Measurements from ENCODE around the gene KIF13A. TPM values are rescaled to one million over a fixed set of nuclear protein-coding genes. Genes with fewer than 3 reads are reported as not detected.
"Not testable (repeated sequence)": the region's sequence is repeated elsewhere in the genome, so short reads cannot be mapped to it uniquely, and the experiment has no call there.

The KIF13A gene
- total and polyA plus RNA-seq, 12 donors = 17.4 to 91.6 (median 52.3) TPM

GRCh38 chr6:17984399-17984798 is 3.0 kb downstream of the KIF13A start:
- Histone ChIP-seq H3K27ac (peak overlapping the region in 3 of 5 donors; percentile 52 to 66 (median 60)), H3K36me3 (replicated peaks in 1 of 2) (no peaks in the 10 kb centered on the region), H3K27me3 (no peaks in the 10 kb centered on the region), H3K9me3 (replicated peaks in 1 of 3) (no peaks in the 10 kb centered on the region), H3K4me3 (peak overlapping the region in 1 of 4 donors; percentile 81), H3K4me1 (replicated peaks in 1 of 2) (peaks cover 24 to 47% of the 10 kb centered on the region in 2 donors)
- no peak for DNase-seq
- no peak for TF ChIP-seq POLR2A (IDR thresholded peaks at IDR 0.05)
- TF ChIP-seq CTCF (IDR thresholded peaks at IDR 0.05) = no peak
- intact Hi-C loops (cut with DNase I) = loop anchor here in 1 of 2 donors (10.0 kb wide), 1 partner anchor 130 kb away; no protein-coding TSS in a partner anchor
- WGBS, 4 donors = 0 to 14% (median 6%) methylated on average over 1 of the region's 1 CpG

GRCh38 chr6:17983730-17984129 is 3.7 kb downstream of the KIF13A start:
- 90 to 96% (median 94%) methylated on average over 2 of the region's 2 CpGs for WGBS, 4 donors
- Histone ChIP-seq H3K4me3 (no peak overlapping the region), H3K36me3 (replicated peaks in 1 of 2) (no peaks in the 10 kb centered on the region), H3K27me3 (no peaks in the 10 kb centered on the region), H3K4me1 (replicated peaks in 1 of 2) (peaks cover 24 to 43% of the 10 kb centered on the region in 2 donors), H3K9me3 (replicated peaks in 1 of 3) (no peaks in the 10 kb centered on the region), H3K27ac (no peak overlapping the region)
- no peak for DNase-seq
- intact Hi-C loops (cut with DNase I) = loop anchor here in 1 of 2 donors (10.0 kb wide), 1 partner anchor 129 kb away; no protein-coding TSS in a partner anchor
- no peak for TF ChIP-seq POLR2A (IDR thresholded peaks at IDR 0.05)
- TF ChIP-seq CTCF (IDR thresholded peaks at IDR 0.05) = no peak

GRCh38 chr6:17980329-17980728 is 7.1 kb downstream of the KIF13A start:
- no peaks in the 10 kb centered on the region for H3K27me3 ChIP-seq
- intact Hi-C loops (cut with DNase I) = loop anchor here in 1 of 2 donors (10.0 kb wide), 1 partner anchor 126 kb away; no protein-coding TSS in a partner anchor
- H3K36me3 ChIP-seq (replicated peaks in 1 of 2) = no peaks in the 10 kb centered on the region
- WGBS, 4 donors = 86 to 91% (median 89%) methylated on average over 4 of the region's 4 CpGs
- DNase-seq = no peak
- TF ChIP-seq POLR2A (IDR thresholded peaks at IDR 0.05) (no peak), CTCF (IDR thresholded peaks at IDR 0.05) (no peak)
- H3K4me3 ChIP-seq = no peak overlapping the region
- H3K9me3 ChIP-seq (replicated peaks in 1 of 3) = no peaks in the 10 kb centered on the region
- no peak overlapping the region for H3K27ac ChIP-seq
- peaks cover 12 to 25% of the 10 kb centered on the region in 2 donors for H3K4me1 ChIP-seq (replicated peaks in 1 of 2)

- no peaks in the 10 kb centered on the region for H3K27me3 ChIP-seq
- TF ChIP-seq CTCF (IDR thresholded peaks at IDR 0.05) = no peak
- no peak for TF ChIP-seq POLR2A (IDR thresholded peaks at IDR 0.05)
- H3K4me3 ChIP-seq = no peak overlapping the region
- H3K4me1 ChIP-seq (replicated peaks in 1 of 2) = peaks cover 8 to 17% of the 10 kb centered on the region in 2 donors
- intact Hi-C loops (cut with DNase I) = no loop called here
- no peak overlapping the region for H3K27ac ChIP-seq
- H3K9me3 ChIP-seq (replicated peaks in 1 of 3) = no peaks in the 10 kb centered on the region
- no peak for DNase-seq
- no peaks in the 10 kb centered on the region for H3K36me3 ChIP-seq (replicated peaks in 1 of 2)
Observed at GRCh38 chr6:17979479-17979878, 8.0 kb downstream of the KIF13A start.

GRCh38 chr6:17976258-17976657 is 11.2 kb downstream of the KIF13A start:
- H3K9me3 ChIP-seq (replicated peaks in 1 of 3); H3K4me3 ChIP-seq; intact Hi-C loops (cut with DNase I); DNase-seq; H3K27ac ChIP-seq; H3K36me3 ChIP-seq (replicated peaks in 1 of 2); H3K27me3 ChIP-seq: not testable (repeated sequence)
- WGBS, 4 donors = 96 to 99% (median 97%) methylated on average over 16 to 36 of the region's 36 CpGs
- H3K4me1 ChIP-seq (replicated peaks in 1 of 2) = peaks cover 12 to 14% of the 10 kb centered on the region in 2 donors
